GM21515 (cell line): ENCODE results near the gene KRT86.
"Not testable (repeated sequence)": the region's sequence is repeated elsewhere in the genome, so short reads cannot be mapped to it uniquely, and the experiment has no call there.

Experiments
- ATAC-seq: cut with Tn5 transposase; IDR thresholded peaks from one replicate; pipeline ENCODE4 v1.9.1; 2021; ENCODE audit not compliant: unreplicated experiment

KRT86 gene

DNA sequence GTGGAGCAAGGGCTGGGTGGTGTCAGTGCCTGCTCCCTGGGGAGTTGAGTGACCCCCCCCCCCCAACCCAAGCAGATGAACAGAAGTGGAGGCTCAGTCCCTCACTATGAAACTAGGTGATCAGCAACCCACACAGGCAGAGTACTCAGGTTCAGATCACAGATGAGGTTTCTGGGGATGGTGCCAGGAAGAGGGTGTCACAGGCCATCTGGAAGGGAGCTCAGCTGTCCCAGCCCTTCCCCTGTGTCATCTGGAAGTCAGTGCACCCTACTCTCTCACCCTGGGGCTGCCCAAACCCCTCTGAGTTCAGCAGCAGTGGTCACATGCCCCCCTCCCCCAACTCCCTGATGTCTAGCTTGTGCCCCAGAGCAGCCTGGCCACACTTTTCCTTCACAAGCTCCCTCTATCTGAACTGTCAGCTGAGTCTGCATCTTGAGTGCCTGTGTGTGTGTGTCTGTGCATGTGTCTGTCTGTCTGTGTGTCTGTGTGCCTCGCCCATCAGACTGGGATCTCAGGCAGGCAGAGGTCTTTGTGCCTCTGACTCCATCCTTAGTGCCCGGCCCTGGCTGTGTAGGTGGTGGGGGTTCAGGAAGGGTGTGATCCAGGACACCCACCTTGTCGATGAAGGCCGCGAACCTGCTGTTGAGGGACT is 16.2 kb downstream of the KRT86 start:
- not testable (repeated sequence) for ATAC-seq

DNA sequence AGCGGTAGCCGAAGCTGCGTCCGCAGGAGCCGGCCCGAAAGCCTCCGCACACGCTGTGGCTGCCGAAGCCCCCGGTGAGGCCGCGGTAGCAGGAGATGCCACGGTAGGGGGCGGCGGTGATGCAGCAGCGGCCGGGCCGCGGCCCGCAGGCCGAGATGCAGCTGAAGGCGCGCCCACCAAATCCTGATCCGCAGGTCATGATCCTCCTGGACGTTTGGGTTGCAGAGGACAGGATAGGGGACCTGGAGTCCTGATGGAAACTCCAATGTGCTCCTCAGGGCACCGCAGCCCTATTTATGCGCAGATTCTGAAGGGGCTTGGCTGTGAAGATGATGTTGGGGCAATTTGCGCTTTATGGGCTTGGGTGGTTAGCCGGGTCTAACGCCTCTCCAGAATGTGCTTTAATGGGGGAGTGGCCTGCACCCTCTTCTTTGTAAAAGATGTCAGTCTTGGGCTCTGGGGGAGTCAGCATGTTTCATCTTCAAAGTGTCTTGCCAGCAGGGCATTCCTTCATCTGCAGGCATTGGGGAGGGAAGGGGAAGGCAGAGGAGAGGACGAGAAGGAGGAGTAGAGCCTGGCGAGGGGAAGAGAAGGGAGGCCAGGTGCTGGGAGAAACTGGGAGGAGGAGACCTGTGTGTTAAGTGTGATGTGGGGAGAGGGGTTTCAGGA is 17.0 kb downstream of the KRT86 start, which contains the start of gene KRT81:
TSS of gene KRT81 (minus strand) at position 268 of the 669 bp plus-strand sequence. CDS start at position 199, 69 bp downstream.
- ATAC-seq = no peak

DNA sequence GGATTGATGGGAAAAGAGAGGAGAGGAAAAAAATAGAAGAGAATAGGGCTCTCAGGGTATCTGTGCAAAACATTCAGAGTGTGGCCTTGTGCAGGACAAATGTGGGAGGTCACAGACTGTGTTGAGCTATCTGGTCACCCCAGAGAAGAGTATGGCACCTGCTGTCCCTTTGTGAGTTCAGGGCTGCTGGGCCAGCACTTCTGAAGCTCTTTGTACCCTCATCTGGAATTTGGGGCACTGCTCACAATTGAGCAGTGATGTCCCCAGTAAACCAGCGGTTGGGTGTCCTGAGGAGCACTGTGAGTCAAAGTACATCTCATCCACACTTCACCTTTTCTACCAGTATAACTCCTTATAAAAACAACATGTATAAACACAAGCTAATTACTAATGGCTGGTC is 19.5 kb downstream of the KRT86 start:
- no peak for ATAC-seq

DNA sequence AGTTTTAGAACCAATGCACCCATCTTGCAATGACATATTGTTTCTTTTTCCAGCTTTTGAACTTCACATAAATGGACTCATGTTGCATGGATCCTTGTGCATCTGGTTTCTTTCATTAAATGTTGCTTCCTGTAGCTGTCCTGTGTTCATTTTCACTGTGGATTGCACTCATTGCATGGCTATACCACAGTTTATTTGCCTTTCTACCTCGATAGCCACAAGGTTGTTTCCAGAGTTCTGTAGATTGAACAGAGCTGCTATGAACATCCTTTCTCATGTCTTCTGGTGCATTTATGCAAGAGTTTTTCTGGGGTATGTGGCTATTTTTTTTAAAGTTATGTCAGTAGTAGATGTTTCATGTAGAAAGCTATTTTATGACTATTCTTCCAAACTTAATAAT is 20.4 kb downstream of the KRT86 start:
- no peak for ATAC-seq

DNA sequence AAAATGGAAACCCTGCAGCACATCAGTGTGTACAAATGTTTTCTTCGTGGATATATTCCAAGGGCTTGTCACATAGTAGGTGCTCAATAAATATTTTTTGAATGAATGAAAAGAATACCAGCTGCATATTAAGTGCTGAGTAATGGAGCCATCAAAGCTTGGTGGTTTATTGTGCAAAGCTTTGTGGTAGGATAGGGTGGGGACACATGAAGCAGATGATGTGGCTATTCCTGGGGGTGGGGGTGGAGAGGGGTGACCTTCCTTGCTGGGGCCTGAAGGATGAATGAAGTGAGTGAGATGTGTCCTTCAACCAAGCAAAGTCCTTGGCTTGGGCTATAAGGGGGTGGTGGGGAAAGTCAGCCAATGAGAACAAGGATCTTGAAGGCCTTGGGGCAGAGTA is 21.2 kb downstream of the KRT86 start:
- ATAC-seq = no peak

DNA sequence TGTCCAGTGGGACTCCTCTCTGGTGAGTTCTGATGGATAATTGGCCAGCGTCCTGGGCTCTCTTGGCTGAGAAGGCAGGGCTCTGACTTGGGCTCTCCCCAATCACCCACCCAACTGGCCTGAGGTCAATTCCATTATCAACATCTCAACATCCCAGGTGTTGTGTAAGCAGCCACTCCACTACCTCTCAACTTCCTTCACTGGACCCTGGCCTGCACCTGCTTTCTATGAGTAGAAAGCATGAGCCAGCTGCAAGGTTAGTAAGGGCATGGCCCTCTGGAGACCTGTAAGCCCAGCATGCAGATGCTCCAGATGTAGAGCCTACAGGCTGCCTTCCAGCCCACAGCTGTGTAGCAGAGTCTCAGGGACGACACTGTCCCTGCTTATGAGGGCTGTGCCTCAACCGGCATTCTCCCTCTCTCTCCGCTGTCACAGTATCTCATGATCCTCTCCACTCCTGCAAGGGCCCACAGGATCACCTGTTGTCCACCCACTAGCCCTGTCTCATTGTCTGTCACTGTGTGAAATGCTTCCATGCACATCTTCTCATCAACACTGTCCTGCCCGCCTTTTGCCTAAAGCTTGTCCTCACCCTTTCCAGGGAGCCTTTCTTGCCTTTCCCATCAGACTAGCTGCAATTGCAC is 22.2 kb downstream of the KRT86 start:
- no peak for ATAC-seq

DNA sequence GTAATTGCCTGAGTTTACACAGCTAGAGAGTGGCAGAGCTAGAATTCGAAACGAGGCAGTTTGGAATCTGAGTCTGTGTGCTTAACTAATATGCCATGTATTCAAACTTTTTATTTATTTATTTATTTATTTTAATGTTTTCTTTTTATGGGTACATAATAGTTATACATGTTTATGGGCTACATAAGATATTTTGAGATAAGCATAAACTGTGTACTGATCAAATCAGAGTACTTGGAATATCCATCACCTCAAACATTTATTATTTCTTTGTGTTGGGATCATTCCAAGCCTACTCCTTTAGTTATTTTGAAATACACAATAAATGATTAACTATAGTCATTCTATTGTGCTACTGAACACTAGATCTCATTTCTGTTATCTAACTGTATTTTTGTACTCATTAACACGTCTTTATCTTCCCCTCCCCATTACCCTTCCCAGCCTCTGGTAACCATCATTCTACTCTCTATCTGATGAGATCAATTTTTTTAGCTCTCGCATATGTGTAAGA is 24.3 kb downstream of the KRT86 start:
- ATAC-seq = no peak

DNA sequence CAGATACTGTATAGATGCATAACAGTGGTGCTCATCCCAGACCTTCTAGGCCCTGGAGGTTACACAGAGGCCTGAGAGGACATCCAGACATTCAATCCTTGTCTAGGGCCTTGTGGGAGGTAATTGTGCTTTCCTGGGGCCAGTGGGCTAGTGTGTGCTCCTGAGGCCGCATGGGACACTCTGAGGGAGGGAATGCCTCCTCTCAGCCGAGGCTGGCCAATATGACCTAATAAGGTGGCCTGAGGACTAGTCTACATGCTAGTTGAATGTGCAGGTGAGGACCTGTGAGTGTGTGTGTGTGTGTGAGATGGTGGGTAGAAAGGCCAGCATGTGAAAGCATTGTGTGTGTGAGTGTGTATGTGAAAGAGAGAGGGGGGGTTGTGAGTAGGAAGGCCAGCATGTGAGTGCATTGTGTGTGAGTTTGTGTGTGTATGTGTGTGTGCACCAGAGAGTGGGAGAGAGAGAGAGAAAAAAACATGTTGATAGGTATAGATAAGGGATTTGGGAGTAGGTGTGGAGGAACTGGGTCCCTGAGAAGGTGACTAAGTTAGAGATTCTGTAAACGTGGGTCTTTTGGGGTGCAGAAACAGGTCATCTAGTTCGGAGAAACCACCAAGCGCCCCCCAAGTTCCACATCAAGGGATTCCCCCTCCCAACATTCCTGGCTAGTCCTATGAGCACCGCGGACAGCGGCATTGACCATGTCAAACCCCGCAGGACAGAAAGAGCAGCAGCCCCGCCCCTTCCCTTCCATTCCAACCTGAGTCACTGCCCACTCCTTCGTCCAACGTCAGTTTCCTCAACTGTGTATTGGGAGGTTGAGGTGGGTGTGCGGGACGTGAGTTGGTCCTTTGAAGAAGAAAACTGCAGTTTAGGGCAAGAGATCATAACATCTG is 26.6 kb downstream of the KRT86 start:
- no peak for ATAC-seq

DNA sequence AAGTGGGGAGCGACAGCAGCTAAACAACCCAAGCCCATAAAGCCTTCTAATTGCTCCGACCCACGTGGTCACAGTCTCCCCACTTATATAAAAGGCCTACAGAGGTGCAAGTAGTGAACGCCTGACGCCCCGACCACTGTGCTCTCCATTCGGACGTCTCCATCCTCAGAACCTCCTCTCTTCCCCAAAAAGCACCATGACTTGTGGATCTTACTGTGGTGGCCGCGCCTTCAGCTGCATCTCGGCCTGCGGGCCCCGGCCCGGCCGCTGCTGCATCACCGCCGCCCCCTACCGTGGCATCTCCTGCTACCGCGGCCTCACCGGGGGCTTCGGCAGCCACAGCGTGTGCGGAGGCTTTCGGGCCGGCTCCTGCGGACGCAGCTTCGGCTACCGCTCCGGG is 27.3 kb downstream of the KRT86 start:
- not testable (repeated sequence) for ATAC-seq

DNA sequence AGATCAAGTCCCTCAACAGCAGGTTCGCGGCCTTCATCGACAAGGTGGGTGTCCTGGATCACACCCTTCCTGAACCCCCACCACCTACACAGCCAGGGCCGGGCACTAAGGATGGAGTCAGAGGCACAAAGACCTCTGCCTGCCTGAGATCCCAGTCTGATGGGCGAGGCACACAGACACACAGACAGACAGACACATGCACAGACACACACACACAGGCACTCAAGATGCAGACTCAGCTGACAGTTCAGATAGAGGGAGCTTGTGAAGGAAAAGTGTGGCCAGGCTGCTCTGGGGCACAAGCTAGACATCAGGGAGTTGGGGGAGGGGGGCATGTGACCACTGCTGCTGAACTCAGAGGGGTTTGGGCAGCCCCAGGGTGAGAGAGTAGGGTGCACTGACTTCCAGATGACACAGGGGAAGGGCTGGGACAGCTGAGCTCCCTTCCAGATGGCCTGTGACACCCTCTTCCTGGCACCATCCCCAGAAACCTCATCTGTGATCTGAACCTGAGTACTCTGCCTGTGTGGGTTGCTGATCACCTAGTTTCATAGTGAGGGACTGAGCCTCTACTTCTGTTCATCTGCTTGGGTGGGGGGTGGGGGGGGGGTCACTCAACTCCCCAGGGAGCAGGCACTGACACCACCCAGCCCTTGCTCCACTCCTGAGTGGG is 27.9 kb downstream of the KRT86 start:
- not testable (repeated sequence) for ATAC-seq

DNA sequence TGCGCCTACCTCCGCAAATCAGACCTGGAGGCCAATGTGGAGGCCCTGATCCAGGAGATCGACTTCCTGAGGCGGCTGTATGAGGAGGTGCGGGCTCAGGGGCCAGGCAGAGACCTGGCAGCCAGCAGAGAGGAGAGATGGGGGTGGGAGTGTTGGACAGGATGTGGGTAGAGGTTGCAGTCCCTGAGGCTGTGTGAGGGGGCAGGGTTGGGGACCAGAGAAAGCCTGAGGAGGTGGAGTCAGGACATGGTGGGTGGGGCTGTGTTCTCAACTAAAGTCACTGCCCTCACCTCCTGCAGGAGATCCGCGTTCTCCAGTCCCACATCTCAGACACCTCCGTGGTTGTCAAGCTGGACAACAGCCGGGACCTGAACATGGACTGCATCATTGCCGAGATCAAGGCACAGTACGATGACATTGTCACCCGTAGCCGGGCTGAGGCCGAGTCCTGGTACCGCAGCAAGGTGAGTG is 30.5 kb downstream of the KRT86 start:
- ATAC-seq = not testable (repeated sequence)

DNA sequence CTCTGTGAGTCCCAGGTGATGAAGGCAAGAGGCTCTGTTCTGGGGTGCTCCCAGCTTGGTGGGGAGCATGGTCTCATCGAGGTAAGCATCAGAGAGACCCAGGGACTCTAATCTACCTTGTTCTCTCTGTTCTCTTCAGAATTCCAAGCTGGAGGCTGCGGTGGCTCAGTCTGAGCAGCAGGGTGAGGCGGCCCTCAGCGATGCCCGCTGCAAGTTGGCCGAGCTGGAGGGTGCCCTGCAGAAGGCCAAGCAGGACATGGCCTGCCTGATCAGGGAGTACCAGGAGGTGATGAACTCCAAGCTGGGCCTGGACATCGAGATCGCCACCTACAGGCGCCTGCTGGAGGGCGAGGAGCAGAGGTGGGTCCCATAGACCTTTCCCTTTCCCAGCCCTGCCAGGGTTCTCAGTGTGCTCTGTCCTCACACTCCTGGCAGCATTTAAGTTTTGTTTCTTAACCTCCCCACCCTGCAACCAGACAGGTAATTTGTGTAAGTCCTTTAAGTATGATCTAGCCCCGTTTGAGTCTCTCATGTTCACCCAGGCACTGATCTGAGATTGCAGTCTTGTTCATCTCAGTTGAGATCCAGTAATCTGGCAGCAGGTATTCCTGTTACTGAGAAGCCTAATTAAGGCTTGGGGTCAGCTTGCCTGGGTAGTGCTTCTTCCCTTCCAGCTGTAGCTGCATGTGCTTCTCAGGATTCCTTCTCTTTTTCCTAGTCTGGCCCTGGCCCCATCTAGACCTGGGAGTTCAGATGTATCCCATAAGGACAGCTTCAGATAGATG is 31.7 kb downstream of the KRT86 start:
- no peak for ATAC-seq

DNA sequence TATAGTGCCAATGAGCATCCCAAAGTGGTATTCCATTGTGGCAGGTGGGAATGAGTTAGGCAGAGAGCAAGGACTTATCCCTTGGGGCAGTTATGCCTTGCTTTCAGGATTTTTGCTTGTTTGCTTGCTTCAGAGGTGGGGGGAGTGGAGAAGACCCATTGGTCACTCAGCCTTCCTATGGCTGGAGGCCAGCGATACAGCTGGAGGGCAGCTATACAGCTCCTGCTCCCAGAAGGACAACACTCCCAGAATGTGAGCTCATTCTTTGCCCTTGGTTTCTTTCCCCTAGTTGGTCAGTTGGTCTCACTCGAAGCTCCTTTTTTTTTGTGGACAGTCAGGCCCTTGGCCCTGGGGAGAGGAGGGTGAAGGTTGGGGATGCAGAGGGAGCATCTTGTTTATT is 32.3 kb downstream of the KRT86 start:
- no peak for ATAC-seq

DNA sequence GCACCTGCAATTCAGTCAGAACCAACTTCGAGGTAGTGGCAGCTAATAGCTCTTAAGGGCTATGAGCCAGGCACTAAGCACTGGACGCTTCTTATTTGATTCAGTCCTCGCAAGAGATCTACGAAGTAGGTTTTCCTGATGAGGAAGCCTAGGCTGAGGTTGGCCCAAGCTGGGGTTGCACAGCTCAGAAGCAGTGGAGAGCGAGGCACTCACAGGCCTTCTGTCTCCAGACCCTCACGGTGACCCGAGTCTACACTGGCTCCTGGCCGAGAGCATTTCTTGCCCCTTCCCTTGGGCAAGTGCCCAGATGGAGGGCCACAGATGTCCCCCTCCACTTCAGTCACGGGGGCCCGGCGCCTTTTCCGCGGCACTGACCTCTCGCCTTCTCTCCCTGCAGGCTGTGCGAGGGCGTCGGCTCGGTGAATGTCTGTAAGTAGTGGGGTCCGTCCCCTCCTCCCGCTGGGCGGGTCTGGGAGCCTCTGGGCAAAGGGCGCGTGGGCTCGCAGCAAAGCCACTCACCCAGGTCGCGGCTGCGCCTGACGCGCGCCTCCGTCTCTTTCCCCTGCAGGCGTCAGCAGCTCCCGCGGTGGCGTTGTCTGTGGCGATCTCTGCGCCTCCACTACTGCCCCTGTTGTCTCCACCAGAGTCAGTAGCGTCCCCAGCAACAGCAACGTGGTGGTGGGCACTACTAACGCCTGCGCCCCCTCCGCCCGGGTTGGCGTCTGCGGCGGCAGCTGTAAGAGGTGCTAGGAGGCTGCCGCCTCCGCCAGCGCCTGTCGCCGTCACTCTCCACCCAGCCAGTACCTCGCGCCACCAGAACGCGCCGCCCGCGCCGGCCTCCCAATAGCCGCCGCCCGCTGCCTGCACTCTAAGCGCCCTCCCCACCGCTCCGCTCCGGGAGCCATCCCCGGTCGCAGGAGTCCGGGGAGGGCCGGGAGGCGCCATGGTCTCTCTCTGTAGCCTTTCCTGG is 33.7 kb downstream of the KRT86 start:
- no peak for ATAC-seq

DNA sequence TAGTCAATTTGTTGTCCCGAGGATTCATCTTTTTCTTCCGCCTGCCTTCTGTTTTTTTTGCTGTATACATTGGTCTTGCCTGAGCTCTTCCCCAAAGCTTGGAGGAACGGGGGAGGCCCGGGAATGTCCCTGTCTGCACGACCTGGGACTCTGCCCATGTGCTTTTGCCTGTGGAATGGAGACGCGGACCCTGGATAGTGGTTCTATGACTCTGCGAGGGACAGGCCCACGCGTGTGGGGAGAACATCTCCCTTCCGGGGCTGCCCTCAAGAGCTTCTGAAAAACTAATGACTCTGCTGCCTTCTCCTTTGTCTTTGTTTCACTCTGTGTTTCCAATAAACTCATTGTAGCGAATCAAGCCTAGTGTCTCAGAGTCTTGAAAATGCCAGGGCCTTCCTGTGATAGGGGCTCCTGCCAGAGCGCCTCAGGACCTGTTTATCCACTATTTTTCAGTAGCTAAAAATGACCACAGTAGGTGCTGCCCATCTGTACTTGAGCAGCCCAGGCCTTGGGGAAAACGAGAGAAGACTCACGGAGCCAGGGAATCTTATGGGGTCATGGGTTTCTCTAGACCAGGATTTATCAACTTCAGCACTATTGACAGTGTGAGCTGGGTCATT is 34.5 kb downstream of the KRT86 start:
- ATAC-seq = no peak

DNA sequence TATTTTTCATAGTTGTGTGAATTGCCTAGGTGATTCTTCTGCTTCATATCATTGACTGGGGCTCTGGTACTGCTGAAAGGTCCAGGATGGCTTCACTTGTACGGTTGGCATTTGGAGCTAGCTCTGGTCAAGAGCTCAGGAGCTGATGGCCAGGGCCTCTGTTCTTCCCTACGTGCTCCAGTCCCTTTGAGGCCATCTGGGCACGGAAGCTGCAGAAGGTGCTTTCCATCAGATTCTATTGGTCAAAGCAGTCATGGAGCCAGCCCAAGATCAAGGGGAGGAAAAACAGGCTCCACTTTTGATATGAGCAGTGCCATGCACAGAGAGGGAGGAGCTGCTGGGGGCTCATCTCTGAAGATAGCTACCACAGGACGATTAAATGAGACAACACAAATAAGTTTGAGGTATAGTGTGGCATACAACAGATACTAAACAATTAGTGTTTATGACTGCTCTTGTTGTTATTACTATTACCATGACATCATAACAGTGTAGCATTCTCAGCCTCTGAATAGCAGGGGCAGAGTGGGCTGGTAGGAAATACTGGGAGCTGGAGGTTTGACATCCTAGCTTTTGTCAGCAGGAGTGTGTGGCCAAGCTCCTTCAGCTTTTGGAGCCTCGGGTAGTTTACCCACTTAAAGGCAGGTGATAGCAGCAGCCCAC is 36.3 kb downstream of the KRT86 start:
- no peak for ATAC-seq

DNA sequence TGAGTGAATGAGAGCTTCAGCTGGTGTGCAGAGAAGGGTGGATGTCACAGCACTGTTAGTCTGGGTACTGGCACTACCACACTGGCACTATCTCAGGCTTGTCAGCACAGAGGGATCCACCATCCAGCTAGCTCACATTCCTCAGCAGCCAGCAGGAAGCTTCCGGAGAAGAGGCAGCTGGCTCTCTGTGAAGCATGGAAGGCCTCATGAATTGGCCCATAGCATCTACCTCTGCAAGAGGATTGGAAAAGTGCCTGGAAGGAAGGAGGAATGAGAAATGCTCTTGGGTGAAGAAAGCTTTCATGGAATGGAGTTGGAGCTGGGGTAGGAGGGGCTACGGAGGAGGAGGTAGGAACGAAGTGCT is 36.8 kb downstream of the KRT86 start:
- no peak for ATAC-seq

DNA sequence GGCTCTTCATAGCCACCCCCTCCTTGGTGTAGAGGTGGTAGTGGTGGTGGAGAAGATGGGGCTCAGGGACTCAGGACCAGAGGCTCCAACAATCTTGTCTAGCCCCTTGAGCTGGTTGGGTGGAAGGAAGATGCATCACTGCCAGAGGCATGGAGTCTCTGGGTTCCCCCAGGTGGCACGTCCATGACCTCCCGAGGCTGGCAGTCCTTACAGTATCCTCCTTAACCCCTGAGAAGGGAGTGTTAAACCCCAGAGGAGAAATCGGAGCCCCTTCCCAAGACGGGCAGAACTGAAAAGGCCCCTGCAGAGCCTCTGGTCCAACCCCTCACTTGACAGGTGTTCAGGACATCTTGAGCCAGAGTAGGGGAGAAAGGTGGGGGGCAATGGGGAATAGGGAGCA is 37.6 kb downstream of the KRT86 start:
- ATAC-seq = no peak
